HG03175 (cell line): ENCODE measurements around the gene POFUT1.

ENCODE experiments used
- ATAC-seq: cut with Tn5 transposase; IDR thresholded peaks from one replicate; pipeline ENCODE4 v1.9.1; 2021; ENCODE audit warnings: mild to moderate bottlenecking, moderate library complexity; ENCODE audit not compliant: unreplicated experiment

Gene POFUT1

GRCh38 chr20:32205843-32206759 lies 1.6 kb upstream of the POFUT1 start:
- no peak for ATAC-seq

GRCh38 chr20:32206760-32207625 lies 687 bp upstream of the POFUT1 start:
- ATAC-seq = peak; percentile 23

GRCh38 chr20:32208499-32209154 lies 947 bp downstream of the POFUT1 start:
- ATAC-seq = no peak

- no peak for ATAC-seq
Observed at GRCh38 chr20:32209850-32210605, 2.3 kb downstream of the POFUT1 start.

GRCh38 chr20:32213870-32214269 lies 6.2 kb downstream of the POFUT1 start:
- ATAC-seq = no peak

GRCh38 chr20:32215147-32215546 lies 7.5 kb downstream of the POFUT1 start:
- ATAC-seq = no peak

- ATAC-seq = no peak
Observed at GRCh38 chr20:32215729-32216128, 8.0 kb downstream of the POFUT1 start.

GRCh38 chr20:32216179-32217142 lies 8.8 kb downstream of the POFUT1 start:
- no peak for ATAC-seq

- ATAC-seq = no peak
Observed at GRCh38 chr20:32218156-32218900, 10.6 kb downstream of the POFUT1 start.

GRCh38 chr20:32224463-32224862 lies 16.8 kb downstream of the POFUT1 start:
- ATAC-seq = no peak

GRCh38 chr20:32226391-32226790 lies 18.7 kb downstream of the POFUT1 start:
- no peak for ATAC-seq

- no peak for ATAC-seq
Observed at GRCh38 chr20:32227306-32227705, 19.6 kb downstream of the POFUT1 start.

- ATAC-seq = no peak
Observed at GRCh38 chr20:32227744-32228688, 20.3 kb downstream of the POFUT1 start.

GRCh38 chr20:32229251-32229747 lies 21.6 kb downstream of the POFUT1 start:
- ATAC-seq = no peak

- no peak for ATAC-seq
Observed at GRCh38 chr20:32230707-32231106, 23.0 kb downstream of the POFUT1 start.

- ATAC-seq = no peak
Observed at GRCh38 chr20:32231245-32231644, 23.6 kb downstream of the POFUT1 start.

- no peak for ATAC-seq
Observed at GRCh38 chr20:32231847-32232246, 24.2 kb downstream of the POFUT1 start.
